Glutamatergic neuron (in vitro differentiated cells): Measurements from ENCODE around the gene OR10A5. TPM values are rescaled to one million over a fixed set of nuclear protein-coding genes. Genes with fewer than 3 reads are reported as not detected.
A peak's percentile ranks its signal among the peaks of the same experiment; 100 is the strongest.

Experiments used
- DNase-seq: peaks from one replicate; pipeline ENCODE4 v3.0.0; 2022
- H3K27ac Mint-ChIP-seq: one replicate; pipeline ENCODE4 v1.8.0; 2020; ENCODE audit warnings: mild to moderate bottlenecking, mixed read lengths, inconsistent platforms; ENCODE audit not compliant: unreplicated experiment
- H3K27me3 Mint-ChIP-seq: one replicate; pipeline ENCODE4 v1.8.0; 2020; ENCODE audit warnings: mild to moderate bottlenecking, moderate library complexity, mixed read lengths, inconsistent platforms; ENCODE audit not compliant: unreplicated experiment
- H3K36me3 Mint-ChIP-seq: one replicate; pipeline ENCODE4 v1.8.0; 2020; ENCODE audit warnings: mild to moderate bottlenecking, mixed read lengths, inconsistent platforms; ENCODE audit not compliant: unreplicated experiment
- H3K4me1 Mint-ChIP-seq: one replicate; pipeline ENCODE4 v1.8.0; 2020; ENCODE audit warnings: mild to moderate bottlenecking, low read depth, mixed read lengths, inconsistent platforms; ENCODE audit not compliant: unreplicated experiment
- H3K4me3 Mint-ChIP-seq: one replicate; pipeline ENCODE4 v1.8.0; 2020; ENCODE audit warnings: mild to moderate bottlenecking, mixed read lengths, inconsistent platforms; ENCODE audit not compliant: unreplicated experiment
- H3K9me3 Mint-ChIP-seq: one replicate; pipeline ENCODE4 v1.8.0; 2020; ENCODE audit warnings: mild to moderate bottlenecking, moderate library complexity, mixed read lengths, inconsistent platforms; ENCODE audit not compliant: unreplicated experiment
- CTCF ChIP-seq: fragments of 200-600 bp; sonication (generic); IDR thresholded peaks from one replicate; pipeline ENCODE4 v1.5.0; 2021; ENCODE audit not compliant: partially characterized antibody, unreplicated experiment
- total RNA-seq: library from RNA; stranded (reverse); fragmentation: NEBNext Ultra II Directional; extraction: Animal tissue kit (Norgen Biotek cat#: 25700); gene quantifications from one replicate; pipeline ENCODE4 v1.2.1, GENCODE V29; 2021; ENCODE audit not compliant: unreplicated experiment

The OR10A5 gene
- total RNA-seq, 1 donor from 2014 or later = not detected

- peak; percentile 58 for DNase-seq
Observed at GRCh38 chr11:6817694-6818093, 27.8 kb upstream of the OR10A5 start.

GRCh38 chr11:6818967-6819366 lies 26.5 kb upstream of the OR10A5 start:
- H3K4me3 Mint-ChIP-seq = no peak overlapping the region
- no peak for DNase-seq
- no peak overlapping the region for H3K27ac Mint-ChIP-seq
- peaks cover 5% of the 10 kb centered on the region for H3K27me3 Mint-ChIP-seq
- peaks cover 5% of the 10 kb centered on the region for H3K36me3 Mint-ChIP-seq
- TF ChIP-seq CTCF = no peak
- peaks cover 7% of the 10 kb centered on the region for H3K9me3 Mint-ChIP-seq
- H3K4me1 Mint-ChIP-seq = peaks cover 6% of the 10 kb centered on the region

More at GRCh38 chr11:6817694-6818093, 27.8 kb upstream of the OR10A5 start:
- Mint-ChIP-seq H3K9me3 (peaks cover 7% of the 10 kb centered on the region), H3K36me3 (peaks cover 5% of the 10 kb centered on the region), H3K27me3 (peaks cover 7% of the 10 kb centered on the region), H3K4me3 (peak overlapping the region; percentile 19), H3K27ac (peak overlapping the region; percentile 80), H3K4me1 (peaks cover 6% of the 10 kb centered on the region)
- no peak for TF ChIP-seq CTCF

DNA sequence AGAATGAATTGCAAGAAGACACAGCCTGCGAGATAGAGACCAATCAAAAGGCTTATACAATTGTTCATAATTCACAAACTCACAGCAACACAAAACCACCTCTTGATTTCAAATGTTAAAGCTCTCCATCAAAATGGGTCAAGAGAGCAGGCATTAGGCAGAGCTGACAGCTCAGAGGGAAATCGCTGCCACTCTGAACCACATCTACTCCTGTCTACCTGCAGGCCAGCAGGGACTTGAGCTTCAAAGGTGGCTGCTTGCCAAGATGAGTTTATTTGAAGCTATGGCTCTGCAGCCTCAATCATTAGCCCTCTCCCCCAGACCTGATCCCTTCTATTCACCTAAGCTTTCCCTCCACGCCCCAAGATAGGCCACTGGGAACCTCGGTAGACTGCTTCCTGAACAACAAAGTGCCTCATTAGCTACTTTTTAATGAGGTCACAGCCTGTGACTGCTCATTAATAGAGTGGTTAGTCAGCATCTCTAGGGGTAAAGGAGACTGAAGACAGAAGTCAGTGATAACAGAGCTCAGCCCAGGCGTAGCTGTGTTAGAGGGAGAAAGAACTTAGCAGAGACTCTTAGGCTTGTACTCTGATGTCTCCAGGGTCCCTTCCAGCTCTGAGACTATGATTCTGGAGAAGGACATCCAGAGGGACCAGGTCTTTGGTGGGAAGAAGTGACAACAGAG lies 21.2 kb upstream of the OR10A5 start:
- Mint-ChIP-seq H3K27ac (no peak overlapping the region), H3K27me3 (no peaks in the 10 kb centered on the region), H3K36me3 (peaks cover 5% of the 10 kb centered on the region), H3K4me3 (no peak overlapping the region), H3K4me1 (no peaks in the 10 kb centered on the region), H3K9me3 (no peaks in the 10 kb centered on the region)
- DNase-seq = no peak
- TF ChIP-seq CTCF = no peak

DNA sequence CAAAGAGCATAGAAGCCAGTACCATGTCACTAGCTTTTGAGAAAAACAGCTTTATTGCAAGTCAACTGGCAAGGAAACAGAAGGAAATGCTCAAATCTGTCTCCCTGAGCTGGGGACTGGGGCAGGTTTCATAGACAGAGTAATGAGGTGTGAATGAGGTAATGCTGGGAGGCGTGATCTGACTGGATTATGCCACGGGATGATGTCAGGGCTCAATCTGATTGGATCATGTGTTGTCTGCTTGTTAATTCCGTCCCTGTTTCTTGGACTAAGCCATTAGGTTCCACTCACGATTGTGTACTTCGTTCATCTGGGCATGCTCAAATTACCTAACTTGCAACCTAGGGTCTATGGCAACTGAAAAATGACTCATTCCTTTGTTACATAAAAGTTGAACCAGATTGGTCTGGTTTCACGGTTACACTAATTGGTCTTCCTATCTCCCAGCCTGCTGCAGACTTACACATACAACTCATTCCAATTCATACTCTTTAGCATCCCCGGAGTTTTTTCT lies 20.2 kb upstream of the OR10A5 start:
- H3K36me3 Mint-ChIP-seq = peaks cover under 1% of the 10 kb centered on the region
- no peaks in the 10 kb centered on the region for H3K4me1 Mint-ChIP-seq
- no peaks in the 10 kb centered on the region for H3K9me3 Mint-ChIP-seq
- H3K4me3 Mint-ChIP-seq = no peak overlapping the region
- H3K27ac Mint-ChIP-seq = no peak overlapping the region
- H3K27me3 Mint-ChIP-seq = no peaks in the 10 kb centered on the region
- no peak for TF ChIP-seq CTCF
- DNase-seq = no peak

DNA sequence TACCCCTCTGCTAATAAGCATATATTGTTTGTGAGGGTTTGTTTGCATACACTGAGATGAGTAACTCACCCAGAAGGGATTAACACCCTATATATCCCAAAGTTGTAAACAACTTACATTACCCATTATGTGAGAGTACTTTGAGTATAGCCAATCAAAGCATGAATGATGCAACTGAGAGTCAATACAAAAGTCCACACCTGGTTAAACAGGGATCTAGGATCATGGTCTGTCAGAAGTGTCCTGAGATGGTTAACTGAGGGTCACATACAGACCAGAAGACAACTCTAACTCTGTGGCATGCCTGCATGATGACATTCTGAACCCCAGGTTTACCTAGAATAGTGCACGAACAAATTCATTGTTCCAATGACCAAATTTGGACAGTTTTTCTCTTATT lies 17.4 kb upstream of the OR10A5 start:
- TF ChIP-seq CTCF = no peak
- Mint-ChIP-seq H3K4me1 (no peaks in the 10 kb centered on the region), H3K27me3 (no peaks in the 10 kb centered on the region), H3K4me3 (no peak overlapping the region), H3K36me3 (no peaks in the 10 kb centered on the region), H3K9me3 (no peaks in the 10 kb centered on the region), H3K27ac (no peak overlapping the region)
- DNase-seq = no peak
